GM23338 (cell line): ENCODE data around the gene ACO2. TPM values are rescaled to one million over a fixed set of nuclear protein-coding genes. Genes with fewer than 3 reads are reported as not detected.

Experiments
- ATAC-seq: fragments of 200-7000 bp; cut with Tn5 transposase; 3 replicates; pipeline ENCODE4 v1.9.1; 2020
- DNase-seq: peaks from one replicate; pipeline ENCODE4 v3.0.0-alpha.2; 2015; ENCODE audit warnings: low spot score
- H2AFZ ChIP-seq: fragments of 200-600 bp; sonication (generic); 2 replicates; pipeline ENCODE4 v1.8.0; 2016; ENCODE audit warnings: antibody characterized with exemption, mild to moderate bottlenecking, moderate library complexity
- H3F3A ChIP-seq: fragments of 200-600 bp; sonication (generic); replicated peaks from 2 replicates; pipeline ENCODE4 v1.8.0; 2017; ENCODE audit warnings: antibody characterized with exemption, mixed run types, low read depth
- H3K27ac ChIP-seq: fragments of 200-600 bp; sonication (generic); 2 replicates; pipeline ENCODE4 v1.6.1; 2016; ENCODE audit warnings: low read depth
- H3K27me3 ChIP-seq: fragments of 200-600 bp; sonication (generic); 2 replicates; pipeline ENCODE4 v1.8.0; 2016; ENCODE audit warnings: mild to moderate bottlenecking, mixed run types, moderate library complexity; ENCODE audit not compliant: insufficient read depth
- H3K36me3 ChIP-seq: fragments of 200-600 bp; sonication (generic); 2 replicates; pipeline ENCODE4 v1.8.0; 2016; ENCODE audit warnings: mild to moderate bottlenecking; ENCODE audit not compliant: insufficient read depth
- H3K4me1 ChIP-seq: fragments of 200-600 bp; sonication (generic); 2 replicates; pipeline ENCODE4 v1.8.0; 2016; ENCODE audit warnings: mild to moderate bottlenecking, moderate library complexity; ENCODE audit not compliant: insufficient read depth
- H3K4me2 ChIP-seq: fragments of 200-600 bp; sonication (generic); 2 replicates; pipeline ENCODE4 v1.7.1; 2017; ENCODE audit warnings: mixed run types
- H3K4me3 ChIP-seq: fragments of 200-600 bp; sonication (generic); 2 replicates; pipeline ENCODE4 v1.6.1; 2016; ENCODE audit warnings: mixed run types
- H3K79me2 ChIP-seq: fragments of 200-600 bp; sonication (generic); replicated peaks from 2 replicates; pipeline ENCODE4 v1.8.0; 2017; ENCODE audit warnings: mild to moderate bottlenecking; ENCODE audit not compliant: insufficient read depth
- H3K9me2 ChIP-seq: fragments of 200-600 bp; sonication (generic); 2 replicates; pipeline ENCODE4 v1.8.0; 2017; ENCODE audit not compliant: insufficient read depth
- H4K20me1 ChIP-seq: fragments of 200-600 bp; sonication (generic); replicated peaks from 2 replicates; pipeline ENCODE4 v1.8.0; 2017; ENCODE audit warnings: mild to moderate bottlenecking; ENCODE audit not compliant: insufficient read depth
- H3K27ac Mint-ChIP-seq: 2 replicates; pipeline ENCODE4 v1.8.0; 2020; ENCODE audit warnings: inconsistent platforms, mild to moderate bottlenecking, moderate library complexity, mixed read lengths
- H3K27me3 Mint-ChIP-seq: 3 replicates; pipeline ENCODE4 v1.8.0; 2022; ENCODE audit warnings: low read depth, mild to moderate bottlenecking, moderate library complexity, mixed read lengths, inconsistent platforms; ENCODE audit not compliant: insufficient read depth, poor library complexity
- H3K36me3 Mint-ChIP-seq: 3 replicates; pipeline ENCODE4 v1.8.0; 2021; ENCODE audit warnings: low read depth, mild to moderate bottlenecking, inconsistent platforms, moderate library complexity, mixed read lengths
- H3K4me1 Mint-ChIP-seq: 3 replicates; pipeline ENCODE4 v1.8.0; 2020; ENCODE audit warnings: mild to moderate bottlenecking, inconsistent platforms, mixed read lengths
- H3K4me3 Mint-ChIP-seq: 3 replicates; pipeline ENCODE4 v1.8.0; 2021; ENCODE audit warnings: moderate library complexity, mild to moderate bottlenecking, inconsistent platforms, mixed read lengths
- H3K9me3 Mint-ChIP-seq: 3 replicates; pipeline ENCODE4 v1.8.0; 2020; ENCODE audit warnings: moderate library complexity, mild to moderate bottlenecking, inconsistent platforms, mixed read lengths
- CREB1 ChIP-seq: fragments of 250-450 bp; sonication (Bioruptor Pico); IDR thresholded peaks from 2 replicates; pipeline ENCODE4 v1.5.0; 2020; ENCODE audit warnings: low read depth, mild to moderate bottlenecking, moderate library complexity
- CTCF ChIP-seq, 2 experiments: fragments of 200-600 bp in 1 of 2; sonication (generic) in 1 of 2; conservative IDR thresholded peaks; 2 replicates each; pipeline versions ENCODE4 v1.5.1 to v1.6.1; 2016 to 2017; ENCODE audit warnings: antibody characterized with exemption in 2 of 2, low read depth in 2 of 2, mild to moderate bottlenecking in 2 of 2, moderate library complexity in 1 of 2
- ETS1 ChIP-seq: IDR thresholded peaks from 2 replicates; pipeline ENCODE4 v1.6.1; 2016; ENCODE audit warnings: antibody characterized with exemption
- EZH2 ChIP-seq: fragments of 200-600 bp; sonication (generic); IDR thresholded peaks from one replicate; pipeline ENCODE4 v1.8.0; 2017; ENCODE audit warnings: antibody characterized with exemption, mild to moderate bottlenecking, low read depth; ENCODE audit not compliant: unreplicated experiment
- JUNB ChIP-seq: IDR thresholded peaks from one replicate; pipeline ENCODE4 v1.6.1; 2016; ENCODE audit warnings: antibody characterized with exemption; ENCODE audit not compliant: unreplicated experiment
- NANOG ChIP-seq: IDR thresholded peaks from 2 replicates; pipeline ENCODE4 v1.6.1; 2016; ENCODE audit warnings: antibody characterized with exemption, borderline replicate concordance
- POLR2AphosphoS5 ChIP-seq: IDR thresholded peaks from 2 replicates; pipeline ENCODE4 v1.6.1; 2016; ENCODE audit warnings: antibody characterized with exemption, low read depth
- STAT1 ChIP-seq: IDR thresholded peaks from one replicate; pipeline ENCODE4 v1.6.1; 2016; ENCODE audit warnings: antibody characterized with exemption; ENCODE audit not compliant: unreplicated experiment
- ZNF114 ChIP-seq: fragments of 250-450 bp; sonication (Bioruptor Pico); IDR thresholded peaks from 2 replicates; pipeline ENCODE4 v1.5.0; 2020; ENCODE audit warnings: mild to moderate bottlenecking, moderate library complexity
- ZNF462 ChIP-seq: fragments of 250-450 bp; sonication (Bioruptor Pico); IDR thresholded peaks from 2 replicates; pipeline ENCODE4 v1.5.0; 2020; ENCODE audit warnings: mild to moderate bottlenecking, moderate library complexity
- polyA plus RNA-seq: library from polyadenylated mRNA; unstranded; fragments of >200 nt; fragmentation: Nextera tagmentation; extraction: Ambion mirVana; gene quantifications from 2 replicates; pipeline ENCODE4 v1.2.1, GENCODE V29; 2016
- total RNA-seq: library from RNA; depleted of rRNA; stranded (reverse); fragments of >200 nt; shearing (Covaris generic); gene quantifications from 2 replicates; pipeline ENCODE4 v1.2.3, GENCODE V29; 2014

ACO2 gene
- total and polyA plus RNA-seq, 2 experiments from 2014 or later = 36.2 to 79.7 TPM

- no peak overlapping the region for H2AFZ ChIP-seq
- Mint-ChIP-seq H3K36me3 (no peaks in the 10 kb centered on the region; the same call in 2 of the 3 replicates), H3K4me3 (no peak overlapping the region), H3K9me3 (no peaks in the 10 kb centered on the region), H3K27me3 (peaks cover 8% of the 10 kb centered on the region), H3K27ac (peak overlapping the region; percentile 32; the same call in 1 of the 2 replicates), H3K4me1 (peaks cover 46% of the 10 kb centered on the region)
- H3F3A ChIP-seq = peaks cover 28% of the 10 kb centered on the region; the same call in 1 of the 2 replicates
- H3K4me2 ChIP-seq = peak overlapping the region; percentile 67; the same call in 1 of the 2 replicates
- H4K20me1 ChIP-seq = peaks cover 43% of the 10 kb centered on the region
- no peak for ATAC-seq
- no peaks in the 10 kb centered on the region for H3K9me2 ChIP-seq
- H3K4me3 ChIP-seq = no peak overlapping the region
- H3K79me2 ChIP-seq = peaks cover 99% of the 10 kb centered on the region
- DNase-seq = no peak
- H3K4me1 ChIP-seq = peaks cover 41% of the 10 kb centered on the region
- H3K27ac ChIP-seq = peak overlapping the region; percentile 88
- H3K36me3 ChIP-seq = no peaks in the 10 kb centered on the region
- no peaks in the 10 kb centered on the region for H3K27me3 ChIP-seq
- no peak for TF ChIP-seq ZNF114 (CRISPR knock-in tag)
- TF ChIP-seq NANOG = no peak
- TF ChIP-seq ZNF462 = no peak
- TF ChIP-seq STAT1 = no peak
- no peak for TF ChIP-seq CREB1
- no peak for TF ChIP-seq EZH2
- no peak for TF ChIP-seq ETS1
- TF ChIP-seq CTCF (conservative IDR thresholded peaks at IDR 0.05; ENCODE audit: low read depth in 2 of 2) = no peak
- no peak for TF ChIP-seq POLR2AphosphoS5
- TF ChIP-seq JUNB = no peak
These were observed 11.4 kb downstream of the ACO2 start for GRCh38 chr22:41480397-41480735.
